ENCODE measurements around the gene TBX21. TPM values are rescaled to one million over a fixed set of nuclear protein-coding genes. Genes with fewer than 3 reads are reported as not detected.
A peak's percentile ranks its signal among the peaks of the same experiment; 100 is the strongest.

TBX21 gene
- total RNA-seq, 1 experiment from 2014 or later = 0.15 TPM

DNA sequence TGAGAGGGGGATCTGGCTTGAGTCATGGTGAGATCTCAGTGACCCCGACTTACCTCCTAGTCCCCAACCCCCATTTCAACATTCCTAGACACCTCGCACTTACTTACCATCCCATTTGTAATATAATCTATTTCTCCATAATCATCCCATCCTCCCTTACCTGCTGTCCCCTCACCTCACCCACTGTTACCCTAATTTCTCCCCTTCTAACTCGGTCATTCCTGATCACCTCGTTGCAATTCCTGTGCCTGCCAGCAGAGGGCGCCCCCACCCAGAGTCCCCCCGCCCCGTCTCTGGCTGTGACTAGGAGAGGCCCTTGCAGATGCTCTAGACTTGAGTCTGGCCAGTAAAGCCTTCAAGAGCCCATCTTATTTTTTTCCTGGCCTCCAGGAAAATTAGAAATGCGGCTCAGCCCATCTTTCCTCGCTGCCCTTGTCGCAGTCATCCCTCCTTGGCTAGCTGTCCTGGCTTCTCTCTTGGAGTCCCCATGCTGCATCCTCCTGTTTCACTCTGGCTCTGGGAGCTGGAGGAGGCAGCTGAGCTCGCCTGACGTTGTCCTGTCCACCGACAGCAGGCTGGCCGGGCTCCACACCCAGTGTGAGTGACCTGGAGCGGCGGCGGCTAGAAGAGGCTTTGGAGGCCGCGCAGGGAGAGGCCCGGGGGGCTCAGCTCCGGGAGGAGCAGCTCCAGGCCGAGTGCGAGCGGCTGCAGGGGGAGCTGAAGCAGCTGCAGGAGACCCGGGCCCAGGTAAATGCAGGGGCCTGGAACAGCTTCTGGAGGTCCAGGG lies 34.1 kb upstream of the TBX21 start:
- ATAC-seq = peak; percentile 23
- no peaks in the 10 kb centered on the region for H3K9me3 Mint-ChIP-seq
- CTCF ChIA-PET = interaction anchor here (0.6 to 5.2 kb wide), 21 partner anchors 10 to 268 kb away, joined by 3 to 59 read pairs (median 4); partner anchors contain the start of genes KPNB1, LRRC46, MRPL10 and TBX21
- no peak overlapping the region for H3K27ac Mint-ChIP-seq
- POLR2A ChIA-PET = no interaction called here
- TF ChIP-seq, protein P1, sequence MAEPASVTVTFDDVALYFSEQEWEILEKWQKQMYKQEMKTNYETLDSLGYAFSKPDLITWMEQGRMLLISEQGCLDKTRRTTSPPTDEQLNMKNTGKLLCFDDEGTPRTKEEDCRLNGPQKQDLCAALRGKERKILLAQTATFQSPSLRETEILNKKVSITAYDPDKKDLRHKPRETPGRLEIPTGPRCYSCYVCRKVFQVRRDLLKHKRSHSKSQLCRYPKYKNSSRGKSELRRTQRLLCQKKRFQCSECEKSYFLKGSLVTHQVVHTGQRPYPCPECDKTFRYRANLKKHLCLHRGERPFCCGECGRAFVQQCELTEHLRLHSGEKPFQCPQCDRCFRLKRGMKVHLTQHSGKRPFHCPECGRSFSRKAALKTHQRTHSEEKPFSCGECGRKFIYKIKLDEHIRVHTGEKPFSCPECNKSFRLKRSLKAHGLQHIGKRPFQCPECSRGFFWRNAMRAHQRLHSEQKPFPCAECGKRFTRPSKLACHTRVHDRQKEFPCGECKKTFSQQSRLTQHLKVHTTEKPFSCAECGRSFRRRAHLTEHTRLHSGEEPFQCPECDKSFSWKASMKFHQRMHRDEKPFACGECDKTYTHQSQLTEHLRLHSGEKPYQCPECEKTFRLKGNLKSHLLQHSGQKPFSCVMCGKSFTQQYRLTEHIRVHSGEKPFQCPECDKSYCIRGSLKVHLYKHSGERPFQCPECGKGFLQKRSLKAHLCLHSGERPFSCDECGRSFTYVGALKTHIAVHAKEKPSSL (CRISPR knock-in tag; conservative IDR thresholded peaks at IDR 0.05) = no peak
- TF ChIP-seq NFATC4 (CRISPR knock-in tag; IDR thresholded peaks at IDR 0.05) = no peak
- TF ChIP-seq, protein P2, sequence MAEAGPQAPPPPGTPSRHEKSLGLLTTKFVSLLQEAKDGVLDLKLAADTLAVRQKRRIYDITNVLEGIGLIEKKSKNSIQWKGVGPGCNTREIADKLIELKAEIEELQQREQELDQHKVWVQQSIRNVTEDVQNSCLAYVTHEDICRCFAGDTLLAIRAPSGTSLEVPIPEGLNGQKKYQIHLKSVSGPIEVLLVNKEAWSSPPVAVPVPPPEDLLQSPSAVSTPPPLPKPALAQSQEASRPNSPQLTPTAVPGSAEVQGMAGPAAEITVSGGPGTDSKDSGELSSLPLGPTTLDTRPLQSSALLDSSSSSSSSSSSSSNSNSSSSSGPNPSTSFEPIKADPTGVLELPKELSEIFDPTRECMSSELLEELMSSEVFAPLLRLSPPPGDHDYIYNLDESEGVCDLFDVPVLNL (CRISPR knock-in tag; IDR thresholded peaks at IDR 0.05; ENCODE audit: borderline replicate concordance, low read depth) = no peak
- TF ChIP-seq, protein P3, sequence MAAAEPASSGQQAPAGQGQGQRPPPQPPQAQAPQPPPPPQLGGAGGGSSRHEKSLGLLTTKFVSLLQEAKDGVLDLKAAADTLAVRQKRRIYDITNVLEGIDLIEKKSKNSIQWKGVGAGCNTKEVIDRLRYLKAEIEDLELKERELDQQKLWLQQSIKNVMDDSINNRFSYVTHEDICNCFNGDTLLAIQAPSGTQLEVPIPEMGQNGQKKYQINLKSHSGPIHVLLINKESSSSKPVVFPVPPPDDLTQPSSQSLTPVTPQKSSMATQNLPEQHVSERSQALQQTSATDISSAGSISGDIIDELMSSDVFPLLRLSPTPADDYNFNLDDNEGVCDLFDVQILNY (CRISPR knock-in tag; IDR thresholded peaks at IDR 0.05) = no peak
- TF ChIP-seq FOXP1 (CRISPR knock-in tag; IDR thresholded peaks at IDR 0.05; ENCODE audit: borderline replicate concordance) = 0 out of 2 replicates have a peak, but pooled peaks have one; percentile 21
- TF ChIP-seq, protein P4, sequence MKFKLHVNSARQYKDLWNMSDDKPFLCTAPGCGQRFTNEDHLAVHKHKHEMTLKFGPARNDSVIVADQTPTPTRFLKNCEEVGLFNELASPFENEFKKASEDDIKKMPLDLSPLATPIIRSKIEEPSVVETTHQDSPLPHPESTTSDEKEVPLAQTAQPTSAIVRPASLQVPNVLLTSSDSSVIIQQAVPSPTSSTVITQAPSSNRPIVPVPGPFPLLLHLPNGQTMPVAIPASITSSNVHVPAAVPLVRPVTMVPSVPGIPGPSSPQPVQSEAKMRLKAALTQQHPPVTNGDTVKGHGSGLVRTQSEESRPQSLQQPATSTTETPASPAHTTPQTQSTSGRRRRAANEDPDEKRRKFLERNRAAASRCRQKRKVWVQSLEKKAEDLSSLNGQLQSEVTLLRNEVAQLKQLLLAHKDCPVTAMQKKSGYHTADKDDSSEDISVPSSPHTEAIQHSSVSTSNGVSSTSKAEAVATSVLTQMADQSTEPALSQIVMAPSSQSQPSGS (CRISPR knock-in tag; IDR thresholded peaks at IDR 0.05; ENCODE audit: borderline replicate concordance, low read depth) = no peak
- no peak for TF ChIP-seq ZNF263 (CRISPR knock-in tag; IDR thresholded peaks at IDR 0.05; ENCODE audit: low read depth)
- TF ChIP-seq, protein P5, sequence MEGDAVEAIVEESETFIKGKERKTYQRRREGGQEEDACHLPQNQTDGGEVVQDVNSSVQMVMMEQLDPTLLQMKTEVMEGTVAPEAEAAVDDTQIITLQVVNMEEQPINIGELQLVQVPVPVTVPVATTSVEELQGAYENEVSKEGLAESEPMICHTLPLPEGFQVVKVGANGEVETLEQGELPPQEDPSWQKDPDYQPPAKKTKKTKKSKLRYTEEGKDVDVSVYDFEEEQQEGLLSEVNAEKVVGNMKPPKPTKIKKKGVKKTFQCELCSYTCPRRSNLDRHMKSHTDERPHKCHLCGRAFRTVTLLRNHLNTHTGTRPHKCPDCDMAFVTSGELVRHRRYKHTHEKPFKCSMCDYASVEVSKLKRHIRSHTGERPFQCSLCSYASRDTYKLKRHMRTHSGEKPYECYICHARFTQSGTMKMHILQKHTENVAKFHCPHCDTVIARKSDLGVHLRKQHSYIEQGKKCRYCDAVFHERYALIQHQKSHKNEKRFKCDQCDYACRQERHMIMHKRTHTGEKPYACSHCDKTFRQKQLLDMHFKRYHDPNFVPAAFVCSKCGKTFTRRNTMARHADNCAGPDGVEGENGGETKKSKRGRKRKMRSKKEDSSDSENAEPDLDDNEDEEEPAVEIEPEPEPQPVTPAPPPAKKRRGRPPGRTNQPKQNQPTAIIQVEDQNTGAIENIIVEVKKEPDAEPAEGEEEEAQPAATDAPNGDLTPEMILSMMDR (IDR thresholded peaks at IDR 0.05) = peak; percentile 100
- TF ChIP-seq, protein P6, sequence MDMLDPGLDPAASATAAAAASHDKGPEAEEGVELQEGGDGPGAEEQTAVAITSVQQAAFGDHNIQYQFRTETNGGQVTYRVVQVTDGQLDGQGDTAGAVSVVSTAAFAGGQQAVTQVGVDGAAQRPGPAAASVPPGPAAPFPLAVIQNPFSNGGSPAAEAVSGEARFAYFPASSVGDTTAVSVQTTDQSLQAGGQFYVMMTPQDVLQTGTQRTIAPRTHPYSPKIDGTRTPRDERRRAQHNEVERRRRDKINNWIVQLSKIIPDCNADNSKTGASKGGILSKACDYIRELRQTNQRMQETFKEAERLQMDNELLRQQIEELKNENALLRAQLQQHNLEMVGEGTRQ (CRISPR knock-in tag; IDR thresholded peaks at IDR 0.05) = no peak
- DNase-seq (ENCODE audit: low spot score) = peak; percentile 88
- H3K27me3 Mint-ChIP-seq (ENCODE audit: low read depth) = no peaks in the 10 kb centered on the region
- no peaks in the 10 kb centered on the region for H3K36me3 Mint-ChIP-seq
- no peak overlapping the region for H3K4me3 Mint-ChIP-seq
- H3K4me1 Mint-ChIP-seq = peaks cover 16% of the 10 kb centered on the region

DNA sequence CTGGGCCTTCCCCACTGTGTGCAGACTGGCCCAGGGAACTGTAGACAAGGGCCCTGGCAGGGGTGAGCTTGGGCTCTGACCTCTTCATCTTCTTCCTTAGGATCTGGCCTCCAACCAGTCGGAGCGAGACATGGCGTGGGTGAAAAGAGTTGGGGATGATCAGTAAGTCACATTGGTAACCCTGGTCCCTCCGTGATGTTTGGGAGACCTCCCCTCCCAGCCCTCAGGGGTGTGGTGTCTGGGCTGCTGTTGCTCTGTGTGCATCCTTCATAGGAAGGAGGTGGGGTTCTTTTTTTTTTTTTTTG lies 33.5 kb upstream of the TBX21 start:
- DNase-seq (ENCODE audit: low spot score) (no peak), ATAC-seq (no peak)
- POLR2A ChIA-PET = no interaction called here
- Mint-ChIP-seq H3K4me1 (peaks cover 16% of the 10 kb centered on the region), H3K27me3 (ENCODE audit: low read depth) (no peaks in the 10 kb centered on the region), H3K36me3 (no peaks in the 10 kb centered on the region), H3K4me3 (no peak overlapping the region), H3K27ac (no peak overlapping the region), H3K9me3 (no peaks in the 10 kb centered on the region)
- CTCF ChIA-PET = interaction anchor here (0.6 to 5.2 kb wide), 21 partner anchors 9 to 267 kb away, joined by 3 to 59 read pairs (median 4); partner anchors contain the start of genes KPNB1, LRRC46, MRPL10 and TBX21
- no peak for TF ChIP-seq CBFB (CRISPR knock-in tag; IDR thresholded peaks at IDR 0.05; ENCODE audit: low read depth)
- TF ChIP-seq CREM (CRISPR knock-in tag; IDR thresholded peaks at IDR 0.05) = no peak
- TF ChIP-seq PRRX2 (CRISPR knock-in tag; IDR thresholded peaks at IDR 0.05) = no peak
- TF ChIP-seq, protein P7, sequence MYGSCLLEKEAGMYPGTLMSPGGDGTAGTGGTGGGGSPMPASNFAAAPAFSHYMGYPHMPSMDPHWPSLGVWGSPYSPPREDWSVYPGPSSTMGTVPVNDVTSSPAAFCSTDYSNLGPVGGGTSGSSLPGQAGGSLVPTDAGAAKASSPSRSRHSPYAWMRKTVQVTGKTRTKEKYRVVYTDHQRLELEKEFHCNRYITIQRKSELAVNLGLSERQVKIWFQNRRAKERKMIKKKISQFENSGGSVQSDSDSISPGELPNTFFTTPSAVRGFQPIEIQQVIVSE (CRISPR knock-in tag; IDR thresholded peaks at IDR 0.05; ENCODE audit: borderline replicate concordance) = no peak
- no peak for TF ChIP-seq NFATC4 (CRISPR knock-in tag; IDR thresholded peaks at IDR 0.05)
- no peak for TF ChIP-seq NR1H2 (CRISPR knock-in tag; IDR thresholded peaks at IDR 0.05)
- no peak for TF ChIP-seq ZNF263 (CRISPR knock-in tag; IDR thresholded peaks at IDR 0.05; ENCODE audit: low read depth)
- no peak for TF ChIP-seq JUN (CRISPR knock-in tag; IDR thresholded peaks at IDR 0.05)
- no peak for TF ChIP-seq TP53 (CRISPR knock-in tag; IDR thresholded peaks at IDR 0.05)
- TF ChIP-seq GTF2I (CRISPR knock-in tag; conservative IDR thresholded peaks at IDR 0.05) = no peak
- TF ChIP-seq, protein P1 (CRISPR knock-in tag; conservative IDR thresholded peaks at IDR 0.05) = no peak
- TF ChIP-seq RELA (CRISPR knock-in tag; IDR thresholded peaks at IDR 0.05; ENCODE audit: borderline replicate concordance) = no peak
- TF ChIP-seq ZNF423 (CRISPR knock-in tag; IDR thresholded peaks at IDR 0.05) = no peak
- no peak for TF ChIP-seq HMGA2 (CRISPR knock-in tag; IDR thresholded peaks at IDR 0.05)
